ENCODE results near the gene PPM1F.

Gene PPM1F

DNA sequence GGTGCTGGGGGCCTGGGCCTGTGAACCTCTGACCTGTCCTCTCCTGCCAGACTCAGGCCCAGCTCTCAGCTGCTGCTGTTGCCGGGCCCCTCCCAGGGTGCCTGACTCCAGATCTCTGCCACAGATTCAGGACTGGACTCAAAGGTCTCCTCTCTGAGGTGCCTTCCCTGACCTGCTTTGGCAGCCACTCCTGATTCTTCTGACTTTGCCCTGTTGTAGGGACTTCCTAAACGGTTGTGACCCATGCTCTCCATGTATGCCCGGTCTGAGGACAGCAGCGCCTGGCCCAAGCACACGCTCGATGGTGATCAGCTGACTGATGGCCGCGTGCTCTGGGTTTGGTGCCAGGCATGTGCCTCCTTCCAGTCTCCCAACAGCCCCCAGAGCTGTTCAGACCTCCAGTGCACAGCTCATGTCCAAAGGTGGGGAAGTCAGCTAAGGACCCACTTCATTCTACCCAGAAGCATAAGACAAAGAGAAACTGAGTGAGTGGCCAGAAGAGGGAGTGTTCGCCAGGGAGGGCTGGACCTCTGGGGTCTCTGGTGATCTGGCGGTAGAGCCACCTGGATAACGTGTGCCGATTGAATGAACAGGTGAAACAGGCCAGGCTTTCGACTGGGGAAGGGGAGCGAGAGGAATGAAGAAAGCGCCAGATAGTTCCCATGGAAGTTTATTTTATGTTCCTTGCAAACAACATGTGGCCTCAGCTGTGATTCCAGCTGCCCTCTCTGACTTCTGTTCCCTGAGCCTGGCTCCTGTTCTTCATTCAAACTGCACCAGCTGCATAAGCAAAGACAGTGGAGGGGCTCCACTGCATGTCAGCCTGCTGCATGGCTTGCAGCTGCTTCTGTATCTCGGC is 38.0 kb upstream of the PPM1F start:
- ChIA-PET CTCF (interaction anchor here (0.7 to 1.2 kb wide), 2 partner anchors 38 to 120 kb away, joined by 3 read pairs; partner anchors contain the start of gene PPM1F), POLR2A (no interaction called here)
- TF ChIP-seq NFRKB (IDR thresholded peaks at IDR 0.05): no peak
- no peak for TF ChIP-seq ELF4 (IDR thresholded peaks at IDR 0.05)
- no peak for TF ChIP-seq LEF1 (IDR thresholded peaks at IDR 0.05; ENCODE audit: borderline replicate concordance)
- no peak for TF ChIP-seq TARDBP (IDR thresholded peaks at IDR 0.05)
- no peak for TF ChIP-seq SUZ12 (IDR thresholded peaks at IDR 0.05)
- no peak for TF ChIP-seq ARNT (IDR thresholded peaks at IDR 0.05)
- TF ChIP-seq FOXA1 (IDR thresholded peaks at IDR 0.05): no peak
- no peak for TF ChIP-seq L3MBTL2 (conservative IDR thresholded peaks at IDR 0.05)
- TF ChIP-seq CTBP1 (IDR thresholded peaks at IDR 0.05; ENCODE audit: borderline replicate concordance): no peak
- no peak for DNase-seq (ENCODE audit: extremely low spot score)

DNA sequence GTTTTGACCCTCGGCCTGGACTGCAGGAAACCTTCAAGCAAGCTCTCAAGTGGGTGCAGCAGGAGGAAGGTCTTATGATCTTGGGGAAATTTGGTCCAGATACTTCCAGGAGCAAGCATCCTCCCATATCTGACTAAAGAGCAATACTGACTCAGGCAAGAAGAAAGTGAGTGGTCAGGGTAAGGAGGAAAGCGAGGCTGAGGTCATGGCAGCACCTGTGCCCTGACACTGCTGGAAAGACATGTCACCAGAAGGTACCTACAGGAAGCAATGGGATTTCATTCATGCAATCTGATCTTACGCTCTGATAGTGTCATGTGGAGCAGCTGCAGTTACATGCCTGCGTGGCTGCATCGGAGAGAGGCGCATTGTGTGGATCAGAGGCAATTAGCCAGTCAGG is 36.4 kb upstream of the PPM1F start:
- CTCF ChIA-PET: interaction anchor here (1.6 kb wide), 1 partner anchor 17 kb away, joined by 4 read pairs; no protein-coding TSS in a partner anchor
- no peak for TF ChIP-seq ELF4 (IDR thresholded peaks at IDR 0.05)
- no peak for TF ChIP-seq SUZ12 (IDR thresholded peaks at IDR 0.05)
- TF ChIP-seq LEF1 (IDR thresholded peaks at IDR 0.05; ENCODE audit: borderline replicate concordance): no peak
- TF ChIP-seq ARNT (IDR thresholded peaks at IDR 0.05): no peak
- no peak for TF ChIP-seq TARDBP (IDR thresholded peaks at IDR 0.05)
- TF ChIP-seq HDGF (IDR thresholded peaks at IDR 0.05; ENCODE audit: borderline replicate concordance): no peak
- TF ChIP-seq SP1 (IDR thresholded peaks at IDR 0.05): no peak
- no peak for TF ChIP-seq FOXM1 (IDR thresholded peaks at IDR 0.05; ENCODE audit: borderline replicate concordance)
- POLR2A ChIA-PET: no interaction called here
- DNase-seq (ENCODE audit: extremely low spot score): no peak

DNA sequence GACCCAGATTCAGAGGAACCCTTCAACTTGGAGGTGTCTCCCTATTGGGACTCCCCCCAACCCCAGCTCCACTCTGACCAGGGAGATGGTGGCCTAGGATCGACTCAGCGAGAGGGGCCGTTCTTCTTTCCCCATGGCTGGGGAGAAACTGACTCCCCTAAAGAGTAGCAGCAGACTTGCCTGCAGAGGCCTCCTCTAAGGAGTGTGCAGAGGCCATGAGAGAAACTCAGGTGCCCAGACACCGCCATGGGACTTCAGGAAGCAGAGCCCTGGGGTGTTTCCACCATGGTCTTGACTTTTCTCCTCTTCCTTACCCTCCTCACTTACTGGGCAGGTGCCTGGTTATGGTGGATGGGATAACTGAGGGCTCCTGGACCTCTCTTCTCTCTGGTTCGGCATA is 32.6 kb upstream of the PPM1F start:
- POLR2A ChIA-PET: no interaction called here
- CTCF ChIA-PET: interaction anchor here (0.8 to 1.2 kb wide), 4 partner anchors 9 to 125 kb away, joined by 3 to 10 read pairs (median 4); no protein-coding TSS in a partner anchor
- TF ChIP-seq, protein P1, sequence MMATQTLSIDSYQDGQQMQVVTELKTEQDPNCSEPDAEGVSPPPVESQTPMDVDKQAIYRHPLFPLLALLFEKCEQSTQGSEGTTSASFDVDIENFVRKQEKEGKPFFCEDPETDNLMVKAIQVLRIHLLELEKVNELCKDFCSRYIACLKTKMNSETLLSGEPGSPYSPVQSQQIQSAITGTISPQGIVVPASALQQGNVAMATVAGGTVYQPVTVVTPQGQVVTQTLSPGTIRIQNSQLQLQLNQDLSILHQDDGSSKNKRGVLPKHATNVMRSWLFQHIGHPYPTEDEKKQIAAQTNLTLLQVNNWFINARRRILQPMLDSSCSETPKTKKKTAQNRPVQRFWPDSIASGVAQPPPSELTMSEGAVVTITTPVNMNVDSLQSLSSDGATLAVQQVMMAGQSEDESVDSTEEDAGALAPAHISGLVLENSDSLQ (IDR thresholded peaks at IDR 0.05): no peak
- no peak for TF ChIP-seq SUZ12 (IDR thresholded peaks at IDR 0.05)
- no peak for TF ChIP-seq SP1 (IDR thresholded peaks at IDR 0.05)
- no peak for TF ChIP-seq ZNF384 (IDR thresholded peaks at IDR 0.05)
- TF ChIP-seq HDGF (IDR thresholded peaks at IDR 0.05; ENCODE audit: borderline replicate concordance): no peak
- TF ChIP-seq LEF1 (IDR thresholded peaks at IDR 0.05; ENCODE audit: borderline replicate concordance): no peak
- no peak for TF ChIP-seq ARNT (IDR thresholded peaks at IDR 0.05)
- no peak for TF ChIP-seq ELF4 (IDR thresholded peaks at IDR 0.05)
- TF ChIP-seq TARDBP (IDR thresholded peaks at IDR 0.05): no peak
- TF ChIP-seq L3MBTL2 (conservative IDR thresholded peaks at IDR 0.05): no peak
- no peak for TF ChIP-seq FOXK2 (IDR thresholded peaks at IDR 0.05)
- TF ChIP-seq FOXM1 (IDR thresholded peaks at IDR 0.05; ENCODE audit: borderline replicate concordance): no peak
- TF ChIP-seq CTBP1 (IDR thresholded peaks at IDR 0.05; ENCODE audit: borderline replicate concordance): no peak
- DNase-seq (ENCODE audit: extremely low spot score): no peak

DNA sequence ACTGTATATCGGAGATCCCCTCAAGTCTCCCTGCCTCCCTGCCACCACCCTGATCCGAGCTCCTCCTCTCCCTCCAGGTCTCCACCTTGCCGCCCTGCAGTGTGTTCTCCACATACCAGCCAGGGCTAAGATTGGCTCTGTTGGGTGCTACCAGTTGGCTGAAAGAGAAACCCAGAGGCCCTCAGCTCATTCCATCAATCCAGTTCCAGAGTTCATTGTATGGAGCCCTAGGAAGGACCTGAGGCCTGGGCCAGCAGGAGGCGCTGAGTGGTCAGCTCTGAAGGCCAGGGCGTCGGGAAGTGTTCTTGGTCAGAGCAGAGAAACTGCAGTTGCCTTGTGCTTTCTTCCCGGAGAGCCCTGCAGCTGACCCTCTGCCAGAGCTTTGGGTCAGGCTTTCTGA is 32.1 kb upstream of the PPM1F start:
- ChIA-PET POLR2A (no interaction called here), CTCF (interaction anchor here (0.6 to 1.2 kb wide), 5 partner anchors 9 to 1149 kb away, joined by 3 to 10 read pairs (median 4); no protein-coding TSS in a partner anchor)
- peak; percentile 67 for DNase-seq (ENCODE audit: extremely low spot score)
- no peak for TF ChIP-seq L3MBTL2 (conservative IDR thresholded peaks at IDR 0.05)
- TF ChIP-seq FOXK2 (IDR thresholded peaks at IDR 0.05): no peak
- no peak for TF ChIP-seq ZNF384 (IDR thresholded peaks at IDR 0.05)
- no peak for TF ChIP-seq ELF4 (IDR thresholded peaks at IDR 0.05)
- TF ChIP-seq NFRKB (IDR thresholded peaks at IDR 0.05): no peak
- no peak for TF ChIP-seq SP1 (IDR thresholded peaks at IDR 0.05)
- TF ChIP-seq SUZ12 (IDR thresholded peaks at IDR 0.05): no peak
- no peak for TF ChIP-seq FOXM1 (IDR thresholded peaks at IDR 0.05; ENCODE audit: borderline replicate concordance)
- no peak for TF ChIP-seq LEF1 (IDR thresholded peaks at IDR 0.05; ENCODE audit: borderline replicate concordance)
- TF ChIP-seq BHLHE40 (IDR thresholded peaks at IDR 0.05; ENCODE audit: borderline replicate concordance): no peak
- TF ChIP-seq TARDBP (IDR thresholded peaks at IDR 0.05): no peak
- no peak for TF ChIP-seq FOXA1 (IDR thresholded peaks at IDR 0.05)
- TF ChIP-seq, protein P1 (IDR thresholded peaks at IDR 0.05): no peak
- TF ChIP-seq CTBP1 (IDR thresholded peaks at IDR 0.05; ENCODE audit: borderline replicate concordance): no peak
- TF ChIP-seq ARNT (IDR thresholded peaks at IDR 0.05): no peak
- no peak for TF ChIP-seq HDGF (IDR thresholded peaks at IDR 0.05; ENCODE audit: borderline replicate concordance)

DNA sequence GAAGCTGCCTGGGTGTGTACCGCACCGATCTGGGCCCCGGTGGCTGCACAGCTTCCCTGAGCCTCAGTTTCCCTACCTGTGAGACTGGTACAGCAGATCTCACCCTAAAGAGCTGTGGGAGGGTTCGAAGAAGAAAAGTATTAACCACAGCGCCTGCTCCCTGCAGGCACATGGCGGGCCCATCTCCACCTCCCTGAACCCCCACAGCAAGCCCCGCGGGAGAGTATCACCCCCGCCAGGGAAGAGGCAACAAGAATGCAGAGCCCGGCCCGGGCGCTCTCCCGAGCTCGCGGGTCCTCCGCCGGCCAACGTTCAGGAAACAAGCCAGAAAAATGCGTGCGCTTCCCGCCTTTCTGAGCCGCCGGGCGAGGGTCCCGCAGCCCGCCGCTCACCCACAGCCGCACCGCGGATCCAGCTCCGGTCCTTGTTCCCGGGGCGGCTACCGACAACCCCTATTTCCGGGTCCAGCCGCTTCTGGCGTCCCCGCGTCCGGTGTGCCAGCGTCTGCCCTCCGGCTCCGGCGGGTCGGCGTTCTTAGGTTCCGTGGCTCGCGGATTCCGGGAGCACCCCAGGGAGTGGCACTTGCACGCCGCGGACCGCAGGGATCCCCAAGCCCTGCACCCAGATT is 29.8 kb upstream of the PPM1F start, which contains the start of gene TOP3B:
Gene TOP3B (minus strand): TSS at position 450 of the 628 bp plus-strand sequence. CDS start 7,078 bp downstream, outside the sequence.
- POLR2A ChIA-PET: interaction anchor here (0.6 to 2.3 kb wide), 10 partner anchors 11 to 263 kb away, joined by 3 to 34 read pairs (median 4); partner anchors contain the start of gene PPM1F
- TF ChIP-seq FOXM1 (IDR thresholded peaks at IDR 0.05; ENCODE audit: borderline replicate concordance) (peak; percentile 71), LEF1 (IDR thresholded peaks at IDR 0.05; ENCODE audit: borderline replicate concordance) (no peak), SP1 (IDR thresholded peaks at IDR 0.05) (no peak), ELF4 (IDR thresholded peaks at IDR 0.05) (peak; percentile 82), CTBP1 (IDR thresholded peaks at IDR 0.05; ENCODE audit: borderline replicate concordance) (peak; percentile 96), TARDBP (IDR thresholded peaks at IDR 0.05) (no peak; the same call in 1 of the 2 replicates), BHLHE40 (IDR thresholded peaks at IDR 0.05; ENCODE audit: borderline replicate concordance) (no peak), FOXA1 (IDR thresholded peaks at IDR 0.05) (no peak), HDGF (IDR thresholded peaks at IDR 0.05; ENCODE audit: borderline replicate concordance) (no peak), ZNF384 (IDR thresholded peaks at IDR 0.05) (no peak), NFRKB (IDR thresholded peaks at IDR 0.05) (no peak), ARNT (IDR thresholded peaks at IDR 0.05) (peak; percentile 81), SUZ12 (IDR thresholded peaks at IDR 0.05) (no peak), L3MBTL2 (conservative IDR thresholded peaks at IDR 0.05) (no peak; the same call in 1 of the 2 replicates), FOXK2 (IDR thresholded peaks at IDR 0.05) (no peak)
- TF ChIP-seq, protein P1 (IDR thresholded peaks at IDR 0.05): peak; percentile 69
- peak; percentile 91 for DNase-seq (ENCODE audit: extremely low spot score)
- CTCF ChIA-PET: interaction anchor here (2.3 kb wide), 1 partner anchor 10 kb away, joined by 12 read pairs; no protein-coding TSS in a partner anchor
